ENCODE results near the gene NUDT16L1. TPM values are rescaled to one million over a fixed set of nuclear protein-coding genes. Genes with fewer than 3 reads are reported as not detected.

The NUDT16L1 gene
- total RNA-seq (10 to 100 TPM; 42.8 to 65.4 (median 53.3) TPM), polyA plus RNA-seq (100 to 1,000 TPM; 104 to 133 TPM), total RNA-seq (37.7 reads per million, percentile 65 among the genes with 10 or more reads in this experiment)

DNA sequence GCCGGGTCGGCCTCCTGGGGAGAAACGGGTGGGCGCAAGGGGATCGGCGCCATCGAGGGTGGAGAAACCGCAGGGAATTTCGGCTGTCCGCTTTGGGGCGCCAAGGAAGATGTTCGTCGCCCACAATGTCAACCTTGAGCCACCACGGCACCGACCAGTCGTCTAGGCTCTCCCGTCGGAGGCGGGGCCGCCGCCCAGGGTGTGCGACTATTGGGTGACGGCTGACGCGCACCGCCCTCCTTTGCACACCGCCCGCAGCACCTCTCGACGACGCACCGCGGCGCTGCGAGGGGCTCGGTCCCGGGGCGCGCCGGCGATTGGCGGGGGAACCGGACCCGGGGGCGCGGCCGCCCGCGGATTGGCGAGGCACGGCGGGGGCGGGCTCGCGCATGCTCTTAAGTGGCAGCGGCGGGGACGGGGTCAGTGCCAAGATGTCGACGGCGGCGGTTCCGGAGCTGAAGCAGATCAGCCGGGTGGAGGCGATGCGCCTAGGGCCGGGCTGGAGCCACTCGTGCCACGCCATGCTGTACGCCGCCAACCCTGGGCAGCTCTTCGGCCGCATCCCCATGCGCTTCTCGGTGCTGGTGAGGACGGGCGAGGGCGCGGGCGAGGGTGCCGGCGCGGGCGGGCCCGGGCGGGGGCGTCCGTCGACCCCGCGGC is at the start of gene NUDT16L1:
NUDT16L1 (plus strand) TSS at position 267 of the 660 bp plus-strand sequence; CDS start at position 432, 165 bp downstream.
- H3K4me3 ChIP-seq (ENCODE audit: low read length): peak within 1 kb of the TSS; percentile 93
- peak within 1 kb of the TSS; percentile 78 to 91 (median 86) for H3K4me3 Mint-ChIP-seq
- ATAC-seq: peak; percentile 97
- H3K27ac ChIP-seq (ENCODE audit: low read depth, low read length): peak within 1 kb of the TSS; percentile 93
- H3K9me3 Mint-ChIP-seq: no peaks in the 10 kb centered on the region
- intact Hi-C loops (cut with micrococcal nuclease): loop anchor here (1.0 to 10.0 kb wide), 18 partner anchors 17 to 813 kb away; partner anchors contain the start of genes ANKS3 (in 2 of the 2), DNAAF8 (in 2 of the 2), MGRN1 (in 2 of the 2) and ROGDI (in 2 of the 2)
- ChIA-PET CTCF (interaction anchor here (0.6 to 1.3 kb wide), 2 partner anchors 69 to 134 kb away, joined by 5 to 6 read pairs; partner anchors contain the start of gene MGRN1), POLR2A (interaction anchor here (0.7 to 3.3 kb wide), 17 partner anchors 11 to 109 kb away, joined by 3 to 28 read pairs (median 5); partner anchors contain the start of genes ANKS3, DNAAF8, MGRN1 and ROGDI)
- no peaks in the 10 kb centered on the region for H3K27me3 ChIP-seq (ENCODE audit: control insufficient read depth in 2 of 2, insufficient read depth in 2 of 2, low read length in 2 of 2)
- peak within 1 kb of the TSS; percentile 73 to 93 (median 88) for H3K27ac Mint-ChIP-seq
- H3K36me3 Mint-ChIP-seq: peaks cover 0 to 3% (median 0%) of the 10 kb centered on the region in 5 donors
- no peaks in the 10 kb centered on the region for H3K27me3 Mint-ChIP-seq
- peaks cover 14% of the 10 kb centered on the region in 2 donors for H3K4me1 ChIP-seq (ENCODE audit: control insufficient read depth in 2 of 2, insufficient read depth in 2 of 2, low read length in 2 of 2)
- no peaks in the 10 kb centered on the region for H3K9me3 ChIP-seq (ENCODE audit: control insufficient read depth in 2 of 3, low read length in 3 of 3)
- H3K36me3 ChIP-seq (ENCODE audit: control insufficient read depth in 2 of 3, insufficient read depth in 3 of 3, low read length in 3 of 3): peaks cover 0 to 62% (median 9%) of the 10 kb centered on the region in 3 experiments
- H3K4me1 Mint-ChIP-seq: peaks cover 8 to 23% (median 14%) of the 10 kb centered on the region in 7 donors
- peak; percentile 95 to 99 (median 98) for DNase-seq

DNA sequence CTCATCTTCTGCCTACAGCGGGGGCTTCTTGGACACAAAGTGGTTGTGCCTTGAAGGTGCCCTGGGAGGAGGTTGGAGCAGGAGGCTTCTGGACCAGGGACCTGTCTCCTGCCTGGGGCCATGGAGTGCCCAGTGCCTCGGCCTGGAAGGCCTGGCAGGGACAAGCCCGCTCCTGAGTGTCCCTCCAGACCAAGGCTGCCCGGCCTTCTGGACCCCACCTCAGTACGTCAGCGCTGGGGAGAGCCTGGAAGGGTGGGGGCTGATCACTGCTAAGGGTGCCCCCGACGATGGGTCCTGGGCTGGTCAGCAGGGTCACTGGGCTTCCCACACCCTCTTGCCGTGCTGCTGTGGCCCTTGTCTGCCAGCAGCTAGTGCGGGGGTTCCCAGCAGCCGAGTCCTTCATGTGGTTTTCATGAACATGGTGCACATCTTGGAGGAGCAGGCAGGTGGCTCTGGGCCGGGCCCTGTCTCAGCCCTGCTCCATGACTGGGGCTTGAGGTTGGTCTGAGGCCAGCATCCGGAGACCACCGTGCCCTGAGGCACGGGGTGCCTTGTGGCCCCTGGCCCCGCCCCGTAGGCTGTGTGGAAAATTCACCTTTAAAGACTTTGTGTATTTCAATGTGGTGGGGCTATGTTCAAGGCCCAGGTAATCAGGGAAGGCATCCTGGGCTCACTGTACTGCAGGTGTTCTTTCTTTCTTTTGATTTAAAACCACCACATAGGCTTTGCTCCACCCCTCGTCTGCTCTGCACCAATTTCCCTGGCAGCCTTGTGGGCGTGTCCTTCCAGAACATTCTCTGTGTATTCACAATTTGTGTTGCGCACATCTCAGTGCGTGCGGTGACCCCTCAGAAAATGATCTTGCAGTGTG is 46.4 kb upstream of the NUDT16L1 start:
- Histone ChIP-seq H3K27me3 (ENCODE audit: control insufficient read depth in 2 of 2, insufficient read depth in 2 of 2, low read length in 2 of 2) (no peaks in the 10 kb centered on the region), H3K4me1 (ENCODE audit: control insufficient read depth in 2 of 2, insufficient read depth in 2 of 2, low read length in 2 of 2) (peaks cover 0 to 44% of the 10 kb centered on the region in 2 donors), H3K4me3 (ENCODE audit: low read length) (no peak overlapping the region), H3K27ac (ENCODE audit: low read depth, low read length) (peak overlapping the region; percentile 61), H3K9me3 (ENCODE audit: control insufficient read depth in 2 of 3, low read length in 3 of 3) (no peaks in the 10 kb centered on the region), H3K36me3 (ENCODE audit: control insufficient read depth in 2 of 3, insufficient read depth in 3 of 3, low read length in 3 of 3) (peaks cover 0 to 19% (median 0%) of the 10 kb centered on the region in 3 experiments)
- intact Hi-C loops (cut with micrococcal nuclease): loop anchor here in 1 of 2 donors (2.0 kb wide), 1 partner anchor 18 kb away; no protein-coding TSS in a partner anchor
- no peaks in the 10 kb centered on the region for H3K9me3 Mint-ChIP-seq
- no peaks in the 10 kb centered on the region for H3K27me3 Mint-ChIP-seq
- H3K4me1 Mint-ChIP-seq: peaks cover 33 to 56% (median 43%) of the 10 kb centered on the region in 7 donors
- peak; percentile 57 for ATAC-seq
- POLR2A ChIA-PET: no interaction called here
- peak in 5 of 9 donors; percentile 31 to 47 (median 36) for DNase-seq
- peak overlapping the region; percentile 42 to 95 (median 82) for H3K27ac Mint-ChIP-seq
- peaks cover 0 to 19% (median 8%) of the 10 kb centered on the region in 5 donors for H3K36me3 Mint-ChIP-seq
- CTCF ChIA-PET: no interaction called here
- H3K4me3 Mint-ChIP-seq: peak overlapping the region in 9 of 10 donors; percentile 5 to 79 (median 62)

DNA sequence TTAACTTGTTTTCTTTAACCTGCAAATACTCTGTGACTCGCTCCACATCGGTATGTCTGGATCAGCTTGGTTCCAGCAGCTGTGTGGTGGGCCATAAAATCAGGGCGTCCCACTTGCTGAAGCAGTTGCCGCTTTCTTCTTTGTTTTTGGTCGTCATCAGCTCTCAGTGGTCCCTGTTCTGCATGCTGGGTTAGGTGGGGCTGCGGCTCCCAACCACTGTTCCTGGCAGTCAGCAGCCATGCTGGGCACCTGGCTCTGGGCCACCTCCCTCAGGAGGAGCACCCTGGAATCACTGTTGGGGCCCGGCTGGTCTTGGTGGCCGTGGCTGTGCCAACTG is 45.8 kb upstream of the NUDT16L1 start:
- POLR2A ChIA-PET: no interaction called here
- DNase-seq (no peak), ATAC-seq (no peak)
- Mint-ChIP-seq H3K9me3 (no peaks in the 10 kb centered on the region), H3K4me1 (peaks cover 33 to 55% (median 43%) of the 10 kb centered on the region in 7 donors), H3K4me3 (peak overlapping the region in 8 of 10 donors; percentile 34 to 79 (median 66)), H3K36me3 (peaks cover 0 to 19% (median 8%) of the 10 kb centered on the region in 5 donors), H3K27me3 (no peaks in the 10 kb centered on the region), H3K27ac (peak overlapping the region; percentile 42 to 95 (median 82))
- Histone ChIP-seq H3K4me3 (ENCODE audit: low read length) (no peak overlapping the region), H3K9me3 (ENCODE audit: control insufficient read depth in 2 of 3, low read length in 3 of 3) (no peaks in the 10 kb centered on the region), H3K27ac (ENCODE audit: low read depth, low read length) (no peak overlapping the region), H3K36me3 (ENCODE audit: control insufficient read depth in 2 of 3, insufficient read depth in 3 of 3, low read length in 3 of 3) (peaks cover 0 to 25% (median 0%) of the 10 kb centered on the region in 3 experiments), H3K4me1 (ENCODE audit: control insufficient read depth in 2 of 2, insufficient read depth in 2 of 2, low read length in 2 of 2) (peaks cover 0 to 44% of the 10 kb centered on the region in 2 donors), H3K27me3 (ENCODE audit: control insufficient read depth in 2 of 2, insufficient read depth in 2 of 2, low read length in 2 of 2) (no peaks in the 10 kb centered on the region)
- intact Hi-C loops (cut with micrococcal nuclease): loop anchor here in 1 of 2 donors (2.0 kb wide), 1 partner anchor 17 kb away; no protein-coding TSS in a partner anchor
- CTCF ChIA-PET: no interaction called here

DNA sequence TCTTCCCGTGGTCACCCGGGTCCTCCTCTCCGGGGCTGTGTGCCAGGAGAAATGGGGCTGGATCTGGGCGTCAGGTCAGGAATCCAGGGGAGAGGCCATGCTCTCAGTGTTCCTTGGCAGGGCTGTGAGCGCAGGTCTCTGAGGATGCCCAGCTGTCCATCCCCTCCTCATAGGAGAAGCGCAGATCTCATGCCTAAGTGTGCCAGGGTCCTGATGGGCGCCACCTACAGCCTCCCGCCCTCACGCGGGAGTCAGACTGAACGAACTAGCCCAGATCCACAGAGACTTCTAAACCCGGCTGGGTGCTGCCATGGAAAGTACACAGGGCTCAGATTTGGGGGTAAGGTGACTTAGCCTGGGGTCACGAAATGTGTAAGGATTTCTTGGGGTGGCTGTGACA is 44.4 kb upstream of the NUDT16L1 start:
- Mint-ChIP-seq H3K9me3 (no peaks in the 10 kb centered on the region), H3K4me1 (peaks cover 31 to 59% (median 43%) of the 10 kb centered on the region in 7 donors), H3K27me3 (no peaks in the 10 kb centered on the region), H3K36me3 (peaks cover 0 to 18% (median 8%) of the 10 kb centered on the region in 5 donors), H3K4me3 (peak overlapping the region in 8 of 10 donors; percentile 11 to 68 (median 42)), H3K27ac (peak overlapping the region; percentile 53 to 87 (median 77))
- H3K36me3 ChIP-seq (ENCODE audit: control insufficient read depth in 2 of 3, insufficient read depth in 3 of 3, low read length in 3 of 3): peaks cover 0 to 35% (median 0%) of the 10 kb centered on the region in 3 experiments
- no peaks in the 10 kb centered on the region for H3K9me3 ChIP-seq (ENCODE audit: control insufficient read depth in 2 of 3, low read length in 3 of 3)
- DNase-seq: no peak
- H3K4me1 ChIP-seq (ENCODE audit: control insufficient read depth in 2 of 2, insufficient read depth in 2 of 2, low read length in 2 of 2): peaks cover 0 to 44% of the 10 kb centered on the region in 2 donors
- ATAC-seq: no peak
- no peak overlapping the region for H3K4me3 ChIP-seq (ENCODE audit: low read length)
- H3K27ac ChIP-seq (ENCODE audit: low read depth, low read length): no peak overlapping the region
- intact Hi-C loops (cut with micrococcal nuclease): no loop called here
- ChIA-PET POLR2A (no interaction called here), CTCF (interaction anchor here (1.4 to 1.9 kb wide), 2 partner anchors 12 to 22 kb away, joined by 4 to 8 read pairs; no protein-coding TSS in a partner anchor)
- no peaks in the 10 kb centered on the region for H3K27me3 ChIP-seq (ENCODE audit: control insufficient read depth in 2 of 2, insufficient read depth in 2 of 2, low read length in 2 of 2)

DNA sequence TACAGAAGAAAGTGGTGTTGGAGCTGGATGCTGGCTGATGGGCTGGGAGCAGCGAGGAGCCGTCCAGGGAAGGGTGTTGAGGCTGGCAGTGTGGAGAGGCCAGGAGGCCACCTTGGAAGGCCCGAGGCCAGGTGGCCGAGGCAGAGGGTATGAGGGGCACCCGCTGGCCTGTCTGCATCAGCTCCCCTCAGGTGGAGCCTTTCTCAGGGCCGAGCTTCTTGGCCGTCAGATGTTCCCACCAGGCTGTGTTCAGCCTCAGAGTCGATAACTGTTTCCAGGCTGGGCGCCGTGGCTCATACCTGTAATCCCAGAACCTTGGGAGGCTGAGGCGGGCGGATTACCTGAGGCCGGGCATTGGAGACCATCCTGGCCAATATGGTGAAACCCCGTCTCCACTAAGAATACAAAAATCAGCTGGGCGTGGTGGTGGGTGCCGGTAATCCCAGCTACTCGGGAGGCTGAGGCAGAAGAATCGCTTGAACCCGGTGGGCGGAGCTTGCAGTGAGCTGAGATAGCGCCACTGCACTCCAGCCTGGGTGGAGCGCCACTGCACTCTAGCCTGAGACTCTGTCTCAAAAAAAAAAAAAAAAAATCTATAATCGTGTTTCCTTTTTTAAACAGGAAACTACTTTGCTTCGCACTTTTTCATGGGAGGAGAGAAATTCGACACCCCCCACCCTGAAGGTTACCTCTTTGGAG is 43.5 kb upstream of the NUDT16L1 start:
- Histone ChIP-seq H3K27ac (ENCODE audit: low read depth, low read length) (peak overlapping the region; percentile 42), H3K27me3 (ENCODE audit: control insufficient read depth in 2 of 2, insufficient read depth in 2 of 2, low read length in 2 of 2) (no peaks in the 10 kb centered on the region), H3K4me3 (ENCODE audit: low read length) (no peak overlapping the region), H3K36me3 (ENCODE audit: control insufficient read depth in 2 of 3, insufficient read depth in 3 of 3, low read length in 3 of 3) (peaks cover 0 to 45% (median 0%) of the 10 kb centered on the region in 3 experiments), H3K4me1 (ENCODE audit: control insufficient read depth in 2 of 2, insufficient read depth in 2 of 2, low read length in 2 of 2) (peaks cover 0 to 44% of the 10 kb centered on the region in 2 donors), H3K9me3 (ENCODE audit: control insufficient read depth in 2 of 3, low read length in 3 of 3) (no peaks in the 10 kb centered on the region)
- ChIA-PET POLR2A (interaction anchor here (1.0 kb wide), 1 partner anchor 9 kb away, joined by 5 read pairs; no protein-coding TSS in a partner anchor), CTCF (interaction anchor here (0.7 to 1.9 kb wide), 10 partner anchors 10 to 431 kb away, joined by 3 to 8 read pairs (median 4); no protein-coding TSS in a partner anchor)
- Mint-ChIP-seq H3K4me3 (peak overlapping the region in 9 of 10 donors; percentile 16 to 68 (median 43)), H3K27me3 (no peaks in the 10 kb centered on the region), H3K4me1 (peaks cover 31 to 59% (median 43%) of the 10 kb centered on the region in 7 donors), H3K9me3 (no peaks in the 10 kb centered on the region), H3K27ac (peak overlapping the region; percentile 46 to 92 (median 81)), H3K36me3 (peaks cover 0 to 21% (median 8%) of the 10 kb centered on the region in 5 donors)
- peak in 3 of 9 donors; percentile 33 to 49 (median 43) for DNase-seq
- peak; percentile 33 for ATAC-seq
- intact Hi-C loops (cut with micrococcal nuclease): loop anchor here (1.0 to 2.0 kb wide), 3 partner anchors 25 to 43 kb away; partner anchors contain the start of genes MGRN1 (in 1 of the 2) and NUDT16L1 (in 1 of the 2)
